H1 (cell line): ENCODE measurements around the gene ANAPC10. TPM values are rescaled to one million over a fixed set of nuclear protein-coding genes. Genes with fewer than 3 reads are reported as not detected.

Experiments used
- CTCF ChIA-PET: fragments of 300-600 bp; sonication (Branson Sonifier 250); formaldehyde crosslinking; loops from one replicate; lab custom pipeline; 2021; ENCODE audit not compliant: partially characterized antibody; lab: Charles Lee
- POLR2A ChIA-PET: fragments of 300-600 bp; sonication (Branson Sonifier 250); formaldehyde crosslinking; loops from one replicate; lab custom pipeline; 2021; ENCODE audit warnings: inconsistent platforms; ENCODE audit not compliant: partially characterized antibody; lab: Charles Lee
- DNase-seq, 2 experiments: peaks; one replicate each; pipeline versions ENCODE4 v3.0.0 to v3.0.0-alpha.2; 2010 to 2022; ENCODE audit warnings: low spot score in 2 of 2, low read depth in 1 of 2, mixed read lengths in 1 of 2
- FAIRE-seq: peaks from 2 replicates; lab custom pipeline; 2011; peaks lifted over from hg19 to GRCh38; lab: Jason Lieb, UNC
- H2AFZ ChIP-seq: 2 replicates; pipeline ENCODE4 v1.8.1; 2012; ENCODE audit warnings: low read length, inconsistent platforms
- H2AK5ac ChIP-seq: 2 replicates; pipeline ENCODE4 v1.6.1; 2013; ENCODE audit warnings: low read depth, low read length
- H2BK120ac ChIP-seq: replicated peaks from 2 replicates; pipeline ENCODE3; 2013; ENCODE audit warnings: low read depth, low read length, inconsistent platforms
- H2BK12ac ChIP-seq: 2 replicates; pipeline ENCODE4 v1.6.1; 2013; ENCODE audit warnings: low read depth, low read length
- H2BK15ac ChIP-seq: 2 replicates; pipeline ENCODE4 v1.6.1; 2013; ENCODE audit warnings: low read length
- H2BK20ac ChIP-seq: 2 replicates; pipeline ENCODE4 v1.6.1; 2013; ENCODE audit warnings: low read length
- H2BK5ac ChIP-seq: 2 replicates; pipeline ENCODE4 v1.6.1; 2013; ENCODE audit warnings: low read depth, low read length
- H3K14ac ChIP-seq: 2 replicates; pipeline ENCODE4 v1.6.1; 2013; ENCODE audit warnings: inconsistent platforms; ENCODE audit not compliant: insufficient read length
- H3K18ac ChIP-seq: 2 replicates; pipeline ENCODE4 v1.6.1; 2013; ENCODE audit warnings: low read length; ENCODE audit errors: extremely low read depth
- H3K23ac ChIP-seq: 2 replicates; pipeline ENCODE4 v1.6.1; 2013; ENCODE audit warnings: inconsistent platforms; ENCODE audit not compliant: insufficient read length
- H3K23me2 ChIP-seq: 2 replicates; pipeline ENCODE4 v1.6.1; 2013; ENCODE audit warnings: low read depth, low read length
- H3K27ac ChIP-seq: 2 replicates; pipeline ENCODE4 v1.6.1; 2011; ENCODE audit warnings: low read depth, low read length, inconsistent platforms
- H3K27me3 ChIP-seq, 4 experiments: replicated peaks in 1 of 4; 1 replicate in 1 of 4; 2 replicates in 3 of 4; pipeline versions ENCODE4 v1.6.1 to v1.8.1; 2011 to 2013; ENCODE audit warnings: low read length in 3 of 4, mild to moderate bottlenecking in 3 of 4, inconsistent platforms in 2 of 4, mixed read lengths in 2 of 4, moderate library complexity in 1 of 4; ENCODE audit not compliant: control insufficient read depth in 3 of 4, insufficient read depth in 3 of 4; ENCODE audit errors: extremely low read depth in 1 of 4
- H3K36me3 ChIP-seq, 4 experiments: 2 replicates each; pipeline versions ENCODE4 v1.6.1 to v1.8.1; 2011 to 2013; ENCODE audit warnings: mild to moderate bottlenecking in 4 of 4, low read length in 3 of 4, moderate library complexity in 2 of 4, control low read depth in 1 of 4, inconsistent platforms in 1 of 4; ENCODE audit not compliant: insufficient read depth in 4 of 4, control insufficient read depth in 2 of 4
- H3K4ac ChIP-seq: replicated peaks from 2 replicates; pipeline ENCODE3; 2013; ENCODE audit warnings: low read length, low read depth, mixed read lengths, inconsistent platforms; ENCODE audit not compliant: insufficient read length
- H3K4me1 ChIP-seq, 4 experiments: replicated peaks in 1 of 4; 1 replicate in 1 of 4; 2 replicates in 3 of 4; pipeline versions ENCODE4 v1.6.1 to v1.8.1; 2011 to 2013; ENCODE audit warnings: low read length in 3 of 4, inconsistent platforms in 2 of 4, mixed read lengths in 1 of 4; ENCODE audit not compliant: insufficient read depth in 4 of 4, control insufficient read depth in 3 of 4
- H3K4me2 ChIP-seq, 2 experiments: 2 replicates each; pipeline versions ENCODE4 v1.6.1 to v1.8.1; 2011 to 2013; ENCODE audit warnings: low read depth in 2 of 2, low read length in 2 of 2, control low read depth in 1 of 2, inconsistent platforms in 1 of 2, mild to moderate bottlenecking in 1 of 2; ENCODE audit not compliant: insufficient read depth in 1 of 2
- H3K4me3 ChIP-seq, 4 experiments: fragments of 200-600, 300-600 bp in 1 of 4; sonication (generic), shearing (Covaris generic), sonication (Bioruptor Twin) in 1 of 4; 2 replicates each; pipeline versions ENCODE4 v1.5.1 to v1.8.1; 2011 to 2016; ENCODE audit warnings: low read length in 4 of 4, low read depth in 3 of 4, control low read depth in 2 of 4, inconsistent platforms in 2 of 4, mild to moderate bottlenecking in 2 of 4, mixed read lengths in 1 of 4, moderate library complexity in 1 of 4; ENCODE audit not compliant: insufficient read depth in 2 of 4; ENCODE audit errors: extremely low read depth in 1 of 4
- H3K56ac ChIP-seq: replicated peaks from 2 replicates; pipeline ENCODE3; 2013; ENCODE audit warnings: low read depth, mild to moderate bottlenecking, mixed read lengths, low read length, inconsistent platforms; ENCODE audit not compliant: insufficient read length
- H3K79me1 ChIP-seq: 2 replicates; pipeline ENCODE4 v1.6.1; 2013; ENCODE audit warnings: low read depth, low read length, control low read depth
- H3K79me2 ChIP-seq, 2 experiments: 2 replicates each; pipeline versions ENCODE4 v1.6.1 to v1.8.1; 2012 to 2013; ENCODE audit warnings: low read length in 2 of 2, mild to moderate bottlenecking in 2 of 2, inconsistent platforms in 1 of 2; ENCODE audit not compliant: insufficient read depth in 2 of 2, control insufficient read depth in 1 of 2
- H3K9ac ChIP-seq, 4 experiments: replicated peaks in 1 of 4; 1 replicate in 1 of 4; 2 replicates in 3 of 4; pipeline versions ENCODE4 v1.6.1 to v1.8.1; 2011 to 2013; ENCODE audit warnings: low read depth in 3 of 4, low read length in 3 of 4, control low read depth in 2 of 4, mild to moderate bottlenecking in 2 of 4, moderate library complexity in 2 of 4, inconsistent platforms in 1 of 4; ENCODE audit errors: extremely low read depth in 1 of 4
- H3K9me3 ChIP-seq, 2 experiments: 2 replicates each; pipeline versions ENCODE4 v1.6.1 to v1.8.1; 2012 to 2013; ENCODE audit warnings: mild to moderate bottlenecking in 2 of 2, moderate library complexity in 2 of 2, control low read depth in 1 of 2, inconsistent platforms in 1 of 2, low read depth in 1 of 2, low read length in 1 of 2, mixed read lengths in 1 of 2; ENCODE audit not compliant: insufficient read depth in 2 of 2
- H4K20me1 ChIP-seq, 2 experiments: replicated peaks in 1 of 2; 2 replicates each; pipeline versions ENCODE3 to v1.8.1; 2011 to 2013; ENCODE audit warnings: inconsistent platforms in 2 of 2, low read length in 2 of 2, mild to moderate bottlenecking in 1 of 2; ENCODE audit not compliant: insufficient read depth in 2 of 2, control insufficient read depth in 1 of 2
- H4K5ac ChIP-seq: 2 replicates; pipeline ENCODE4 v1.6.1; 2013; ENCODE audit warnings: low read length, low read depth, mixed read lengths, inconsistent platforms; ENCODE audit not compliant: insufficient read length
- H4K8ac ChIP-seq: 2 replicates; pipeline ENCODE4 v1.8.0; 2013; ENCODE audit warnings: mild to moderate bottlenecking, moderate library complexity, low read length, inconsistent platforms; ENCODE audit not compliant: insufficient read depth; ENCODE audit errors: extremely low read depth
- H4K91ac ChIP-seq: replicated peaks from 2 replicates; pipeline ENCODE3; 2013; ENCODE audit warnings: low read length, mixed read lengths, inconsistent platforms; ENCODE audit not compliant: insufficient read length
- BCL11A ChIP-seq, 2 experiments: IDR thresholded peaks; one replicate each; pipeline ENCODE4 v1.6.1; 2011; ENCODE audit warnings: low read depth in 2 of 2, low read length in 2 of 2, mild to moderate bottlenecking in 2 of 2
- HDAC6 ChIP-seq: IDR thresholded peaks from one replicate; pipeline ENCODE4 v1.7.1; 2012; ENCODE audit warnings: low read depth, mild to moderate bottlenecking, inconsistent platforms, low read length, moderate library complexity
- SIX5 ChIP-seq: IDR thresholded peaks from 2 replicates; pipeline ENCODE4 v1.6.1; 2011; ENCODE audit warnings: mild to moderate bottlenecking, low read depth, low read length
- SP4 ChIP-seq: IDR thresholded peaks from 2 replicates; pipeline ENCODE4 v1.6.1; 2012; ENCODE audit warnings: low read length, inconsistent platforms
- WGBS, 2 experiments: shearing (Covaris generic) in 1 of 2; methylation state at CpG; one replicate each; pipeline versions ENCODE4 v1.1.6 to v1.1.7; 2013 to 2015; ENCODE audit warnings: low lambda C conversion rate in 2 of 2, mixed read lengths in 2 of 2, inconsistent platforms in 1 of 2, low coverage in 1 of 2, missing lambda C conversion rate in 1 of 2; ENCODE audit not compliant: insufficient replicate concordance in 2 of 2, insufficient coverage in 1 of 2, insufficient read length in 1 of 2; ENCODE audit errors: extremely low coverage in 1 of 2, missing lambda C conversion rate in 1 of 2; 5-methylcytosine and 5-hydroxymethylcytosine counted together
- polyA plus RNA-seq, 7 experiments: library from polyadenylated mRNA; depleted of rRNA in 3 of 7; stranded (reverse) in 5 of 7; unstranded in 2 of 7; fragments of >200 nt in 5 of 7; fragments of 200-250 nt in 2 of 7; gene quantifications; 1 replicate in 5 of 7; 2 replicates in 1 of 7; 4 replicates in 1 of 7; pipeline versions ENCODE4 v1.2.1 to v1.2.3, GENCODE V29; 2011 to 2013; ENCODE audit warnings: missing spikeins in 2 of 7, mixed read lengths in 2 of 7
- total RNA-seq: library from RNA; stranded (reverse); fragmentation: NEBNext Ultra II Directional; extraction: Animal tissue kit (Norgen Biotek cat#: 25700); gene quantifications from 2 replicates; pipeline ENCODE4 v1.2.1, GENCODE V29; 2021

The ANAPC10 gene
- total and polyA plus RNA-seq, 2 of the 8 experiments (the other 6 are each of a cell fraction or from before 2014, with no cell fraction given) = 17.6 to 23.3 TPM

GRCh38 chr4:145132511-145133098 lies 34.6 kb upstream of the ANAPC10 start:
- Histone ChIP-seq H2BK15ac (no peak overlapping the region), H2AFZ (no peak overlapping the region), H4K5ac (no peak overlapping the region), H3K36me3 (peaks cover 0 to 21% (median under 1%) of the 10 kb centered on the region in 4 experiments; a peak in 4 of 8 replicates), H3K4me3 (no peak overlapping the region), H2BK120ac (no peak overlapping the region), H3K23me2 (no peaks in the 10 kb centered on the region), H3K14ac (no peak overlapping the region), H3K79me1 (no peaks in the 10 kb centered on the region), H3K9ac (no peak overlapping the region), H3K18ac (no peak overlapping the region), H3K4ac (no peak overlapping the region), H4K8ac (no peak overlapping the region), H2BK20ac (no peak overlapping the region), H3K27ac (no peak overlapping the region), H2BK12ac (no peak overlapping the region)
- WGBS, 2 experiments = 84% methylated on average over 5 of the region's 5 CpGs; no CpG with 5 or more reads in 1 of the 2 experiments
- CTCF ChIA-PET = interaction anchor here (1.1 kb wide), 1 partner anchor 23 kb away, joined by 3 read pairs; no protein-coding TSS in a partner anchor
- no peak for DNase-seq
- FAIRE-seq = no peak
- TF ChIP-seq SP4 (no peak), BCL11A (IDR thresholded peaks at IDR 0.05; ENCODE audit: low read depth in 2 of 2, low read length in 2 of 2) (no peak), SIX5 (no peak), HDAC6 (no peak)
- TF ChIP-seq, all 59 proteins: peak for 0
- Histone ChIP-seq H3K79me2 (no peaks in the 10 kb centered on the region), H4K91ac (no peak overlapping the region), H3K23ac (no peak overlapping the region), H3K4me1 (no peaks in the 10 kb centered on the region), H4K20me1 (no peaks in the 10 kb centered on the region), H3K27me3 (no peaks in the 10 kb centered on the region), H3K56ac (no peak overlapping the region), H2AK5ac (no peak overlapping the region), H3K9me3 (no peaks in the 10 kb centered on the region), H3K4me2 (no peak overlapping the region), H2BK5ac (no peak overlapping the region)
- POLR2A ChIA-PET = interaction anchor here (0.8 to 2.1 kb wide), 5 partner anchors 17 to 54 kb away, joined by 3 to 5 read pairs (median 3); partner anchors contain the start of genes ABCE1 and ANAPC10
